K562 (cell line): ENCODE measurements around the gene CD9. TPM values are rescaled to one million over a fixed set of nuclear protein-coding genes. Genes with fewer than 3 reads are reported as not detected.

Experiments
- ATAC-seq: fragments of 200-7000 bp; cut with Tn5 transposase; 3 replicates; pipeline ENCODE4 v1.9.1; 2020; ENCODE audit warnings: moderate library complexity
- BruUV-seq: library from RNA; stranded (reverse); fragments of 400-500 nt; replicated peaks from 2 replicates; lab custom pipeline; 2021; lab: Mats Ljungman, UMichigan
- CTCF ChIA-PET: fragments of 300-600 bp; formaldehyde crosslinking; extraction: SDS; loops from one replicate; lab custom pipeline; 2021; ENCODE audit warnings: low intra/inter-chr PET ratio; lab: Yijun Ruan, JAX
- POLR2A ChIA-PET: fragments of 300-600, 350-650 bp; sonication (Branson Sonifier 250); formaldehyde crosslinking; extraction: SDS; loops from one replicate; lab custom pipeline; 2021; ENCODE audit warnings: antibody characterized with exemption, inconsistent platforms; lab: Yijun Ruan, JAX
- DNase-seq, 4 experiments: peaks; one replicate each; pipeline versions ENCODE4 v3.0.0 to v3.0.0-alpha.2; 2011 to 2018; ENCODE audit warnings: low spot score in 3 of 4, mixed read lengths in 3 of 4; ENCODE audit errors: extremely low read depth in 1 of 4
- FAIRE-seq: peaks from 2 replicates; lab custom pipeline; 2011; peaks lifted over from hg19 to GRCh38; lab: Jason Lieb, UNC
- H2AFZ ChIP-seq: 2 replicates; pipeline ENCODE4 v1.6.0; 2011; ENCODE audit warnings: low read depth, low read length, control low read depth, inconsistent platforms
- H3K27ac ChIP-seq: fragments of 200-600 bp; 3 replicates; pipeline ENCODE4 v1.8.0; 2011; ENCODE audit warnings: low read depth, mild to moderate bottlenecking, control low read depth, inconsistent platforms, low read length, moderate library complexity, mixed read lengths; ENCODE audit errors: extremely low read depth
- H3K27me3 ChIP-seq, 2 experiments: fragments of 300-600 bp in 1 of 2; 2 replicates in 1 of 2; 3 replicates in 1 of 2; pipeline versions ENCODE4 v1.6.0 to v1.8.0; 2011; ENCODE audit warnings: inconsistent platforms in 2 of 2, low read length in 2 of 2, mild to moderate bottlenecking in 1 of 2, mixed read lengths in 1 of 2, moderate library complexity in 1 of 2; ENCODE audit not compliant: control insufficient read depth in 2 of 2, insufficient read depth in 2 of 2
- H3K36me3 ChIP-seq: fragments of 300-600 bp; 3 replicates; pipeline ENCODE4 v1.8.0; 2011; ENCODE audit warnings: mild to moderate bottlenecking, low read length, inconsistent platforms; ENCODE audit not compliant: control insufficient read depth, insufficient read depth
- H3K4me1 ChIP-seq, 2 experiments: fragments of 200-600 bp in 1 of 2; replicated peaks in 1 of 2; 2 replicates in 1 of 2; 3 replicates in 1 of 2; pipeline versions ENCODE4 v1.5.1 to v1.8.0; 2011; ENCODE audit warnings: inconsistent platforms in 2 of 2, low read length in 2 of 2, mild to moderate bottlenecking in 1 of 2, mixed read lengths in 1 of 2, moderate library complexity in 1 of 2; ENCODE audit not compliant: control insufficient read depth in 2 of 2, insufficient read depth in 2 of 2
- H3K4me2 ChIP-seq: 2 replicates; pipeline ENCODE4 v1.6.1; 2011; ENCODE audit warnings: low read length, control low read depth, inconsistent platforms, mixed read lengths; ENCODE audit not compliant: insufficient read depth
- H3K4me3 ChIP-seq: fragments of 200-600 bp; sonication (generic), shearing (Covaris generic); 2 replicates; pipeline ENCODE4 v1.5.1; 2016; ENCODE audit warnings: control low read depth, inconsistent platforms
- H3K79me2 ChIP-seq: fragments of 200-600 bp; 3 replicates; pipeline ENCODE4 v1.8.0; 2011; ENCODE audit warnings: low read length, inconsistent platforms; ENCODE audit not compliant: control insufficient read depth, insufficient read depth
- H3K9ac ChIP-seq, 2 experiments: 2 replicates each; pipeline versions ENCODE4 v1.6.0 to v1.6.1; 2011; ENCODE audit warnings: low read depth in 2 of 2, low read length in 2 of 2, control low read depth in 1 of 2, inconsistent platforms in 1 of 2, mild to moderate bottlenecking in 1 of 2, mixed read lengths in 1 of 2; ENCODE audit not compliant: insufficient read depth in 1 of 2
- H3K9me1 ChIP-seq: one replicate; pipeline ENCODE4 v1.6.0; 2011; ENCODE audit warnings: inconsistent platforms, mild to moderate bottlenecking, low read length, moderate library complexity; ENCODE audit not compliant: control insufficient read depth, insufficient read depth
- H3K9me3 ChIP-seq: replicated peaks from 2 replicates; pipeline ENCODE4 v1.5.1; 2011; ENCODE audit warnings: low read depth, low read length, inconsistent platforms; ENCODE audit not compliant: control insufficient read depth, insufficient read depth
- H4K20me1 ChIP-seq: replicated peaks from 2 replicates; pipeline ENCODE4 v1.6.1; 2011; ENCODE audit warnings: low read length, inconsistent platforms, mixed read lengths; ENCODE audit not compliant: control insufficient read depth, insufficient read depth
- ATF1 ChIP-seq, 2 experiments: fragments of 450-650 bp in 1 of 2; IDR thresholded peaks; 2 replicates each; pipeline ENCODE4 v1.6.1; 2016; ENCODE audit warnings: missing compliant biosample characterization in 1 of 2, missing genetic modification characterization in 1 of 2
- CBX8 ChIP-seq: fragments of 200-600 bp; sonication (generic); IDR thresholded peaks from 2 replicates; pipeline ENCODE4 v1.6.1; 2012; ENCODE audit warnings: borderline replicate concordance, mixed run types, low read depth, mild to moderate bottlenecking, moderate library complexity, mixed read lengths, low read length, control low read depth, inconsistent platforms; ENCODE audit not compliant: poor library complexity, severe bottlenecking; ENCODE audit errors: extremely low read depth
- DIDO1 ChIP-seq: fragments of 450-650 bp; IDR thresholded peaks from 2 replicates; pipeline ENCODE4 v1.6.1; 2016; ENCODE audit warnings: low read depth, missing biosample characterization, missing genetic modification characterization
- GTF2A2 ChIP-seq: IDR thresholded peaks from 2 replicates; pipeline ENCODE4 v1.6.1; 2016; ENCODE audit warnings: mild to moderate bottlenecking, missing genetic modification characterization, missing compliant biosample characterization
- GTF2E2 ChIP-seq: fragments of 200-800 bp; sonication (Bioruptor generic); IDR thresholded peaks from 2 replicates; pipeline ENCODE4 v1.6.1; 2016; ENCODE audit warnings: missing genetic modification characterization, missing compliant biosample characterization
- MYNN ChIP-seq, 2 experiments: sonication (generic); formaldehyde crosslinking in 1 of 2; IDR thresholded peaks; 2 replicates each; pipeline versions ENCODE4 v1.5.0 to v1.6.1; 2016 to 2020; ENCODE audit warnings: antibody characterized with exemption in 1 of 2, missing genetic modification reagents in 1 of 2
- PHF20 ChIP-seq: fragments of 450-650 bp; IDR thresholded peaks from 2 replicates; pipeline ENCODE4 v1.6.1; 2018; ENCODE audit not compliant: partially characterized antibody
- SMARCB1 ChIP-seq: IDR thresholded peaks from 2 replicates; pipeline ENCODE4 v1.6.1; 2011; ENCODE audit warnings: improper control_type of control experiment, low read depth; ENCODE audit not compliant: insufficient read length
- WHSC1 ChIP-seq: IDR thresholded peaks from one replicate; pipeline ENCODE4 v1.6.1; 2012; ENCODE audit warnings: low read length, control low read depth, inconsistent platforms
- ZNF354B ChIP-seq: fragments of 250-450 bp; sonication (Bioruptor Pico); IDR thresholded peaks from 2 replicates; pipeline ENCODE4 v1.4.0; 2020
- ZNF589 ChIP-seq: fragments of 200-800 bp; sonication (Bioruptor generic); IDR thresholded peaks from 2 replicates; pipeline ENCODE4 v1.6.1; 2016; ENCODE audit warnings: low read depth, missing genetic modification characterization, missing compliant biosample characterization
- ZNF77 ChIP-seq: fragments of 250-450 bp; sonication (Bioruptor Pico); IDR thresholded peaks from 2 replicates; pipeline ENCODE4 v1.5.0; 2020
- WGBS: fragments of 100-300 bp; shearing (Covaris generic); methylation state at CpG from one replicate; pipeline ENCODE4 v1.1.6; 2016; ENCODE audit warnings: low coverage, mixed read lengths; ENCODE audit not compliant: insufficient coverage; ENCODE audit errors: missing lambda C conversion rate; 5-methylcytosine and 5-hydroxymethylcytosine counted together
- in situ Hi-C: fragments of 300-500 bp; cut with MboI; formaldehyde crosslinking; loops from 4 replicates; pipeline ENCODE4 v1.15.0; 2018; ENCODE audit warnings: inconsistent platforms, mixed read lengths
- intact Hi-C: fragments of 100-400 bp; cut with micrococcal nuclease; formaldehyde crosslinking; loops from 2 replicates; pipeline ENCODE4 v1.14.2; 2022
- polyA plus RNA-seq, 8 experiments: library from polyadenylated mRNA; depleted of rRNA in 4 of 8; stranded (reverse) in 5 of 8; unstranded in 3 of 8; fragments of >200 nt; fragmentation: Nextera tagmentation in 2 of 8; fragmentation: Illumina TruSeq in 1 of 8; extraction: Ambion mirVana in 2 of 8; extraction: Trizol in 1 of 8; gene quantifications; 2 replicates each; pipeline versions ENCODE4 v1.2.1 to v1.2.3, GENCODE V29; 2011 to 2014; ENCODE audit warnings: inconsistent platforms in 1 of 8, missing spikeins in 1 of 8
- total RNA-seq, 7 experiments: library from RNA; depleted of rRNA in 6 of 7; stranded (reverse); fragments of >200 nt in 6 of 7; fragmentation: Illumina TruSeq in 2 of 7; extraction: Trizol in 2 of 7; gene quantifications; 2 replicates each; pipeline versions ENCODE4 v1.2.1 to v1.2.3, GENCODE V29; 2011 to 2021; ENCODE audit warnings: low replicate concordance in 1 of 7
- TF ChIP-seq, protein P1 (sequence below): IDR thresholded peaks from 2 replicates; pipeline ENCODE4 v1.6.1; 2011; ENCODE audit warnings: borderline replicate concordance, low read depth, mild to moderate bottlenecking, moderate library complexity, low read length; ENCODE audit not compliant: insufficient read depth, poor library complexity, severe bottlenecking
- TF ChIP-seq, protein P2 (sequence below): fragments of 450-650 bp; IDR thresholded peaks from 2 replicates; pipeline ENCODE4 v1.6.1; 2016; ENCODE audit warnings: missing biosample characterization, missing genetic modification characterization
- TF ChIP-seq, protein P3 (sequence below): sonication (generic); formaldehyde crosslinking; IDR thresholded peaks from 2 replicates; pipeline ENCODE4 v1.8.0; 2022; ENCODE audit warnings: mild to moderate bottlenecking, low read depth, missing genetic modification reagents
- TF ChIP-seq, protein P4 (sequence below): fragments of 450-650 bp; formaldehyde crosslinking; IDR thresholded peaks from 2 replicates; pipeline ENCODE4 v1.4.0; 2020; ENCODE audit warnings: mild to moderate bottlenecking, moderate library complexity

CD9 gene
- total and polyA plus RNA-seq, 9 of the 15 experiments (the other 6 are each of a cell fraction or from before 2014, with no cell fraction given), result 0.43 to 5.6 (median 0.62) TPM

DNA sequence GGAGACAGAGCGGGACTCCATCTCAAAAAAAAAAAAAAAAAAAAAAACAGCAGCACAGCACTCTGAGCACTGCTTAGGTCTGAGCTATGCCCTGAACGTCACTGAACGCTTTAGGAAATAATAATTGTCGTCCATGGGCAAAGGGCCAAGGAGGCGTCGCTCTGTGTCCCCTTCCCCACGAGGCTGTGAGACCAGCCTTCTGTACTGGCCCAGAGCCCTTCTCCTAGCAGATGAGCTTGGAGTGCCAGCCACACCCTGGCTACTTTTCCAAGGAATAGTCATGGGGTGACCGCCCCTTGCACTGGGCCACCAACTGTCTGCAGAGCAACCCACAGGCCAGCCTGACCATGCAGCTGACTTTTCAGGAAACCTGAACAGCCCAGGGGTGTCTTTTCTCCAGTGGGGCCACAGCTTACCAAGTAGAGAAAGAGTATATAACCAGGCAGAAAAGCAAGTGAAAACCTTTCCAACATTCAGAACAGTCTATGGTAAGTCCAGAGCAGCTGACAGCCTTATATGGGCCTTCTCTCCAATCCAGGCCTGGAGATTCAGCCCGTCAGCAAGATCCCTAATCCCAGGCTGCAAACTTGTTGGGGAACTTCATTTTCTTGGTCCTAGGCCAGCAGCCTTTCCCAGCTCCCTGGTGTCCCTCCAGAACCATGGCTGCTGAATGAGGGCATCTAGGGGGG lies 28.5 kb downstream of the CD9 start:
- Histone ChIP-seq H2AFZ (no peak overlapping the region), H3K4me3 (no peak overlapping the region), H3K4me2 (no peak overlapping the region), H3K9ac (no peak overlapping the region), H4K20me1 (no peaks in the 10 kb centered on the region), H3K9me3 (no peaks in the 10 kb centered on the region), H3K4me1 (peaks cover 0 to 5% of the 10 kb centered on the region in 2 experiments; a peak in 3 of 5 replicates), H3K27ac (no peak overlapping the region), H3K36me3 (no peaks in the 10 kb centered on the region), H3K79me2 (no peaks in the 10 kb centered on the region), H3K9me1 (no peaks in the 10 kb centered on the region), H3K27me3 (peaks cover 26 to 80% of the 10 kb centered on the region in 2 experiments)
- ChIA-PET POLR2A (interaction anchor here (0.5 to 0.7 kb wide), 3 partner anchors 45 to 128 kb away, joined by 3 read pairs; no protein-coding TSS in a partner anchor), CTCF (no interaction called here)
- TF ChIP-seq ZNF77 (CRISPR knock-in tag), result no peak
- no peak for TF ChIP-seq DIDO1
- TF ChIP-seq GTF2A2 (tag), result no peak
- TF ChIP-seq, protein P1, sequence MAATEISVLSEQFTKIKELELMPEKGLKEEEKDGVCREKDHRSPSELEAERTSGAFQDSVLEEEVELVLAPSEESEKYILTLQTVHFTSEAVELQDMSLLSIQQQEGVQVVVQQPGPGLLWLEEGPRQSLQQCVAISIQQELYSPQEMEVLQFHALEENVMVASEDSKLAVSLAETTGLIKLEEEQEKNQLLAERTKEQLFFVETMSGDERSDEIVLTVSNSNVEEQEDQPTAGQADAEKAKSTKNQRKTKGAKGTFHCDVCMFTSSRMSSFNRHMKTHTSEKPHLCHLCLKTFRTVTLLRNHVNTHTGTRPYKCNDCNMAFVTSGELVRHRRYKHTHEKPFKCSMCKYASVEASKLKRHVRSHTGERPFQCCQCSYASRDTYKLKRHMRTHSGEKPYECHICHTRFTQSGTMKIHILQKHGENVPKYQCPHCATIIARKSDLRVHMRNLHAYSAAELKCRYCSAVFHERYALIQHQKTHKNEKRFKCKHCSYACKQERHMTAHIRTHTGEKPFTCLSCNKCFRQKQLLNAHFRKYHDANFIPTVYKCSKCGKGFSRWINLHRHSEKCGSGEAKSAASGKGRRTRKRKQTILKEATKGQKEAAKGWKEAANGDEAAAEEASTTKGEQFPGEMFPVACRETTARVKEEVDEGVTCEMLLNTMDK, result no peak
- TF ChIP-seq ZNF589 (CRISPR knock-in tag), result no peak
- no peak for TF ChIP-seq GTF2E2 (tag)
- TF ChIP-seq PHF20, result no peak
- no peak for TF ChIP-seq ATF1 (CRISPR knock-in tag; IDR thresholded peaks at IDR 0.05)
- no peak for TF ChIP-seq ATF1 (tag; IDR thresholded peaks at IDR 0.05)
- TF ChIP-seq WHSC1, result no peak
- no peak for TF ChIP-seq MYNN (IDR thresholded peaks at IDR 0.05)
- no peak for TF ChIP-seq MYNN (CRISPR knock-in tag; IDR thresholded peaks at IDR 0.05)
- no peak for TF ChIP-seq CBX8
- no peak for TF ChIP-seq ZNF354B (CRISPR knock-in tag)
- TF ChIP-seq, protein P2, sequence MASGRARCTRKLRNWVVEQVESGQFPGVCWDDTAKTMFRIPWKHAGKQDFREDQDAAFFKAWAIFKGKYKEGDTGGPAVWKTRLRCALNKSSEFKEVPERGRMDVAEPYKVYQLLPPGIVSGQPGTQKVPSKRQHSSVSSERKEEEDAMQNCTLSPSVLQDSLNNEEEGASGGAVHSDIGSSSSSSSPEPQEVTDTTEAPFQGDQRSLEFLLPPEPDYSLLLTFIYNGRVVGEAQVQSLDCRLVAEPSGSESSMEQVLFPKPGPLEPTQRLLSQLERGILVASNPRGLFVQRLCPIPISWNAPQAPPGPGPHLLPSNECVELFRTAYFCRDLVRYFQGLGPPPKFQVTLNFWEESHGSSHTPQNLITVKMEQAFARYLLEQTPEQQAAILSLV, result no peak
- TF ChIP-seq, protein P3, sequence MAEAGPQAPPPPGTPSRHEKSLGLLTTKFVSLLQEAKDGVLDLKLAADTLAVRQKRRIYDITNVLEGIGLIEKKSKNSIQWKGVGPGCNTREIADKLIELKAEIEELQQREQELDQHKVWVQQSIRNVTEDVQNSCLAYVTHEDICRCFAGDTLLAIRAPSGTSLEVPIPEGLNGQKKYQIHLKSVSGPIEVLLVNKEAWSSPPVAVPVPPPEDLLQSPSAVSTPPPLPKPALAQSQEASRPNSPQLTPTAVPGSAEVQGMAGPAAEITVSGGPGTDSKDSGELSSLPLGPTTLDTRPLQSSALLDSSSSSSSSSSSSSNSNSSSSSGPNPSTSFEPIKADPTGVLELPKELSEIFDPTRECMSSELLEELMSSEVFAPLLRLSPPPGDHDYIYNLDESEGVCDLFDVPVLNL (CRISPR knock-in tag), result no peak
- no peak for TF ChIP-seq SMARCB1
- TF ChIP-seq, protein P4, sequence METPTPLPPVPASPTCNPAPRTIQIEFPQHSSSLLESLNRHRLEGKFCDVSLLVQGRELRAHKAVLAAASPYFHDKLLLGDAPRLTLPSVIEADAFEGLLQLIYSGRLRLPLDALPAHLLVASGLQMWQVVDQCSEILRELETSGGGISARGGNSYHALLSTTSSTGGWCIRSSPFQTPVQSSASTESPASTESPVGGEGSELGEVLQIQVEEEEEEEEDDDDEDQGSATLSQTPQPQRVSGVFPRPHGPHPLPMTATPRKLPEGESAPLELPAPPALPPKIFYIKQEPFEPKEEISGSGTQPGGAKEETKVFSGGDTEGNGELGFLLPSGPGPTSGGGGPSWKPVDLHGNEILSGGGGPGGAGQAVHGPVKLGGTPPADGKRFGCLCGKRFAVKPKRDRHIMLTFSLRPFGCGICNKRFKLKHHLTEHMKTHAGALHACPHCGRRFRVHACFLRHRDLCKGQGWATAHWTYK (CRISPR knock-in tag), result no peak
- in situ Hi-C loops, result no loop called here
- ATAC-seq (no peak), FAIRE-seq (no peak), DNase-seq (no peak)
- BruUV-seq, result no TSS peak
- WGBS, result 7% methylated on average over 6 of the region's 9 CpGs
- intact Hi-C loops, result no loop called here
